H9 (cell line): ENCODE results near the gene TBCB. TPM values are rescaled to one million over a fixed set of nuclear protein-coding genes. Genes with fewer than 3 reads are reported as not detected.

Experiments used
- DNase-seq: peaks from one replicate; pipeline ENCODE4 v3.0.0-alpha.2; 2017
- H2AFZ ChIP-seq: one replicate; pipeline ENCODE4 v1.6.1; 2013; ENCODE audit warnings: mild to moderate bottlenecking, low read length, control low read depth, moderate library complexity
- H2AK5ac ChIP-seq: 2 replicates; pipeline ENCODE4 v1.6.1; 2013; ENCODE audit warnings: low read length, control low read depth, mixed read lengths; ENCODE audit not compliant: insufficient read length
- H2BK120ac ChIP-seq: one replicate; pipeline ENCODE4 v1.6.1; 2013; ENCODE audit warnings: low read depth, mild to moderate bottlenecking, low read length, control low read depth, inconsistent platforms; ENCODE audit not compliant: poor library complexity, severe bottlenecking
- H2BK12ac ChIP-seq: 2 replicates; pipeline ENCODE4 v1.6.1; 2013; ENCODE audit warnings: low read length, control low read depth, mixed read lengths, low read depth; ENCODE audit not compliant: insufficient read length
- H2BK15ac ChIP-seq: 2 replicates; pipeline ENCODE4 v1.6.1; 2013; ENCODE audit warnings: low read depth, low read length, control low read depth
- H2BK20ac ChIP-seq: one replicate; pipeline ENCODE4 v1.6.1; 2013; ENCODE audit warnings: low read depth, mild to moderate bottlenecking, low read length, control low read depth, inconsistent platforms; ENCODE audit not compliant: poor library complexity, severe bottlenecking
- H2BK5ac ChIP-seq: 2 replicates; pipeline ENCODE4 v1.6.1; 2013; ENCODE audit warnings: low read length, control low read depth, mixed read lengths; ENCODE audit not compliant: insufficient read length
- H3K14ac ChIP-seq: 2 replicates; pipeline ENCODE4 v1.6.1; 2013; ENCODE audit warnings: low read length, control low read depth; ENCODE audit not compliant: insufficient read depth
- H3K18ac ChIP-seq: 2 replicates; pipeline ENCODE4 v1.6.1; 2013; ENCODE audit warnings: low read depth, mild to moderate bottlenecking, mixed read lengths, low read length, control low read depth; ENCODE audit not compliant: insufficient read length
- H3K23ac ChIP-seq: 2 replicates; pipeline ENCODE4 v1.6.1; 2013; ENCODE audit warnings: low read length, control low read depth, mixed read lengths, low read depth; ENCODE audit not compliant: insufficient read length
- H3K23me2 ChIP-seq: 2 replicates; pipeline ENCODE4 v1.6.1; 2013; ENCODE audit warnings: low read depth, mild to moderate bottlenecking, mixed read lengths, low read length, control low read depth; ENCODE audit not compliant: insufficient read length, poor library complexity, severe bottlenecking
- H3K27ac ChIP-seq: 2 replicates; pipeline ENCODE4 v1.5.1; 2013; ENCODE audit warnings: low read length, control low read depth, mixed read lengths, low read depth; ENCODE audit not compliant: insufficient read length
- H3K27me3 ChIP-seq: 2 replicates; pipeline ENCODE4 v1.6.1; 2013; ENCODE audit warnings: low read length, control low read depth, inconsistent platforms; ENCODE audit not compliant: insufficient read depth
- H3K4ac ChIP-seq: 2 replicates; pipeline ENCODE4 v1.6.1; 2013; ENCODE audit warnings: low read depth, mild to moderate bottlenecking, control low read depth, inconsistent platforms, low read length, moderate library complexity
- H3K4me1 ChIP-seq: 2 replicates; pipeline ENCODE4 v1.6.1; 2013; ENCODE audit warnings: low read length, control low read depth, inconsistent platforms; ENCODE audit not compliant: insufficient read depth
- H3K4me2 ChIP-seq: 2 replicates; pipeline ENCODE4 v1.6.1; 2013; ENCODE audit warnings: low read length, control low read depth, mixed read lengths; ENCODE audit not compliant: insufficient read length, insufficient read depth
- H3K56ac ChIP-seq: 2 replicates; pipeline ENCODE4 v1.6.1; 2013; ENCODE audit warnings: low read depth, mild to moderate bottlenecking, mixed read lengths, low read length, control low read depth; ENCODE audit not compliant: insufficient read length
- H3K79me1 ChIP-seq: 2 replicates; pipeline ENCODE4 v1.6.1; 2013; ENCODE audit warnings: low read depth, mild to moderate bottlenecking, moderate library complexity, low read length, control low read depth, inconsistent platforms; ENCODE audit not compliant: insufficient read depth, poor library complexity, severe bottlenecking
- H3K79me2 ChIP-seq: 2 replicates; pipeline ENCODE4 v1.6.1; 2013; ENCODE audit warnings: low read length, control low read depth, inconsistent platforms; ENCODE audit not compliant: insufficient read depth
- H3K9ac ChIP-seq: 2 replicates; pipeline ENCODE4 v1.6.1; 2013; ENCODE audit warnings: low read length, control low read depth, mixed read lengths; ENCODE audit not compliant: insufficient read length; ENCODE audit errors: extremely low read depth
- H3K9me3 ChIP-seq: one replicate; pipeline ENCODE4 v1.6.1; 2013; ENCODE audit warnings: low read depth, low read length, inconsistent platforms; ENCODE audit not compliant: control insufficient read depth
- H3T11ph ChIP-seq: one replicate; pipeline ENCODE4 v1.6.1; 2013; ENCODE audit warnings: mild to moderate bottlenecking, low read length, control low read depth, inconsistent platforms
- H4K20me1 ChIP-seq: one replicate; pipeline ENCODE4 v1.6.1; 2013; ENCODE audit not compliant: control insufficient read depth, insufficient read length, insufficient read depth
- H4K5ac ChIP-seq: 2 replicates; pipeline ENCODE4 v1.6.1; 2013; ENCODE audit warnings: low read depth, mild to moderate bottlenecking, mixed read lengths, low read length, control low read depth; ENCODE audit not compliant: insufficient read length
- H4K8ac ChIP-seq: replicated peaks from 2 replicates; pipeline ENCODE4 v1.6.1; 2013; ENCODE audit warnings: low read length, control low read depth, mixed read lengths, low read depth; ENCODE audit not compliant: insufficient read length
- H4K91ac ChIP-seq: 2 replicates; pipeline ENCODE4 v1.6.1; 2013; ENCODE audit warnings: low read depth, mild to moderate bottlenecking, moderate library complexity, mixed read lengths, low read length, control low read depth; ENCODE audit not compliant: insufficient read length
- H3K27ac Mint-ChIP-seq, 3 experiments: 2 replicates in 2 of 3; 3 replicates in 1 of 3; pipeline ENCODE4 v1.8.0; 2020 to 2021; ENCODE audit warnings: mixed read lengths in 3 of 3, mild to moderate bottlenecking in 1 of 3, moderate library complexity in 1 of 3
- H3K27me3 Mint-ChIP-seq: 2 replicates; pipeline ENCODE4 v1.8.0; 2021; ENCODE audit warnings: low read depth, mild to moderate bottlenecking, moderate library complexity, mixed read lengths
- H3K36me3 Mint-ChIP-seq, 3 experiments: 2 replicates in 2 of 3; 3 replicates in 1 of 3; pipeline ENCODE4 v1.8.0; 2020 to 2021; ENCODE audit warnings: low read depth in 3 of 3, mixed read lengths in 3 of 3; ENCODE audit not compliant: insufficient read depth in 1 of 3
- H3K4me1 Mint-ChIP-seq, 2 experiments: 2 replicates each; pipeline ENCODE4 v1.8.0; 2020; ENCODE audit warnings: mixed read lengths in 2 of 2
- H3K4me3 Mint-ChIP-seq, 2 experiments: 2 replicates in 1 of 2; 3 replicates in 1 of 2; pipeline ENCODE4 v1.8.0; 2020 to 2021; ENCODE audit warnings: mild to moderate bottlenecking in 2 of 2, mixed read lengths in 2 of 2, moderate library complexity in 1 of 2
- H3K9me3 Mint-ChIP-seq, 2 experiments: 2 replicates in 1 of 2; 3 replicates in 1 of 2; pipeline ENCODE4 v1.8.0; 2020; ENCODE audit warnings: mild to moderate bottlenecking in 2 of 2, mixed read lengths in 2 of 2, moderate library complexity in 1 of 2
- WGBS: extraction: QIAGEN DNeasy Blood & Tissue Kit; methylation state at CpG from one replicate; pipeline ENCODE4 v1.1.7; 2013; ENCODE audit warnings: missing lambda C conversion rate, low lambda C conversion rate, mixed read lengths; ENCODE audit not compliant: insufficient read length; ENCODE audit errors: extremely low coverage; 5-methylcytosine and 5-hydroxymethylcytosine counted together
- total RNA-seq: library from RNA; stranded (reverse); gene quantifications from 2 replicates; pipeline ENCODE4 v1.2.1, GENCODE V29; 2021
- TF ChIP-seq, protein P1 (sequence below): fragments of 200-600 bp; sonication (generic); conservative IDR thresholded peaks from 3 replicates; pipeline ENCODE4 v1.8.0; 2021; ENCODE audit warnings: antibody characterized with exemption, mild to moderate bottlenecking

TBCB gene
- total RNA-seq, 1 experiment from 2014 or later = 216 TPM

DNA sequence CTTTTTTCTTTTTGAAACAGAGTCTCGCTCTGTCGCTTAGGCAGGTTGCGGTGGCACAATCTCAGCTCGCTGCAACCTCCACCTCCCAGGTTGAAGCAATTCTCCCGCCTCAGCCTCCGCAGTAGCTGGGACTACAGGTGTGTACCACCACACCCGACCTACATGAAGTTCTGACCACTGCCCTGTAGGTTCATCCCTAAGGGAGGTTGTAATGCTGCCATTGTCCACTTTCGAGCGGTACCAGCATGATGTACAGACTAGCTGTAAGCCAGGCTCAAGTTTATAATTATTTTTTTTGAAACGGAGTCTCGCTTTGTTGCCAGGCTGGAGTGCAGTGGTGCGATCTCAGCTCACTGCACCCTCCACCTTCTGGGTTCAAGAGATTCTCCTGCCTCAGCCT is 48.5 kb downstream of the TBCB start:
- H3K79me1 ChIP-seq = no peaks in the 10 kb centered on the region
- no peaks in the 10 kb centered on the region for H3K23me2 ChIP-seq
- H2AFZ ChIP-seq = no peak overlapping the region
- TF ChIP-seq, protein P1, sequence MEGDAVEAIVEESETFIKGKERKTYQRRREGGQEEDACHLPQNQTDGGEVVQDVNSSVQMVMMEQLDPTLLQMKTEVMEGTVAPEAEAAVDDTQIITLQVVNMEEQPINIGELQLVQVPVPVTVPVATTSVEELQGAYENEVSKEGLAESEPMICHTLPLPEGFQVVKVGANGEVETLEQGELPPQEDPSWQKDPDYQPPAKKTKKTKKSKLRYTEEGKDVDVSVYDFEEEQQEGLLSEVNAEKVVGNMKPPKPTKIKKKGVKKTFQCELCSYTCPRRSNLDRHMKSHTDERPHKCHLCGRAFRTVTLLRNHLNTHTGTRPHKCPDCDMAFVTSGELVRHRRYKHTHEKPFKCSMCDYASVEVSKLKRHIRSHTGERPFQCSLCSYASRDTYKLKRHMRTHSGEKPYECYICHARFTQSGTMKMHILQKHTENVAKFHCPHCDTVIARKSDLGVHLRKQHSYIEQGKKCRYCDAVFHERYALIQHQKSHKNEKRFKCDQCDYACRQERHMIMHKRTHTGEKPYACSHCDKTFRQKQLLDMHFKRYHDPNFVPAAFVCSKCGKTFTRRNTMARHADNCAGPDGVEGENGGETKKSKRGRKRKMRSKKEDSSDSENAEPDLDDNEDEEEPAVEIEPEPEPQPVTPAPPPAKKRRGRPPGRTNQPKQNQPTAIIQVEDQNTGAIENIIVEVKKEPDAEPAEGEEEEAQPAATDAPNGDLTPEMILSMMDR = no peak
- H3T11ph ChIP-seq = no peak overlapping the region
- Mint-ChIP-seq H3K27ac (no peak overlapping the region; a peak in 1 of 7 replicates), H3K4me3 (no peak overlapping the region), H3K36me3 (peaks cover 13 to 39% (median 26%) of the 10 kb centered on the region in 3 experiments; a peak in 6 of 7 replicates), H3K4me1 (peaks cover 24 to 25% of the 10 kb centered on the region in 2 experiments), H3K9me3 (no peaks in the 10 kb centered on the region; a peak in 1 of 5 replicates), H3K27me3 (no peaks in the 10 kb centered on the region)
- H3K9ac ChIP-seq = no peak overlapping the region
- DNase-seq = no peak
- H3K79me2 ChIP-seq = no peaks in the 10 kb centered on the region
- H2AK5ac ChIP-seq = no peak overlapping the region
- no peak overlapping the region for H3K4ac ChIP-seq
- no peak overlapping the region for H3K18ac ChIP-seq
- H3K4me1 ChIP-seq = peaks cover 5% of the 10 kb centered on the region; the same call in 1 of the 2 replicates
- no peak overlapping the region for H4K91ac ChIP-seq
- no peak overlapping the region for H2BK12ac ChIP-seq
- no peaks in the 10 kb centered on the region for H3K9me3 ChIP-seq
- no peak overlapping the region for H3K56ac ChIP-seq
- no peak overlapping the region for H2BK15ac ChIP-seq
- H3K27ac ChIP-seq = no peak overlapping the region
- H3K14ac ChIP-seq = no peak overlapping the region
- no peaks in the 10 kb centered on the region for H4K20me1 ChIP-seq
- no peak overlapping the region for H4K5ac ChIP-seq
- no peak overlapping the region for H2BK20ac ChIP-seq
- H3K23ac ChIP-seq = no peak overlapping the region
- no CpG with 5 or more reads among the region's 12 CpGs for WGBS
- H4K8ac ChIP-seq = no peak overlapping the region
- H2BK5ac ChIP-seq = no peak overlapping the region
- H2BK120ac ChIP-seq = no peak overlapping the region
- no peaks in the 10 kb centered on the region for H3K27me3 ChIP-seq
- no peak overlapping the region for H3K4me2 ChIP-seq
